ENCODE data around the gene COBLL1.
"Not testable (repeated sequence)": the region's sequence is repeated elsewhere in the genome, so short reads cannot be mapped to it uniquely, and the experiment has no call there.

Gene COBLL1

GRCh38 chr2:164785457-164785856, 56.2 kb downstream of the COBLL1 start:
- no peak for DNase-seq (ENCODE audit: low spot score)

GRCh38 chr2:164784376-164784775, 57.2 kb downstream of the COBLL1 start:
- no peak for DNase-seq (ENCODE audit: low spot score)

- no peak for DNase-seq (ENCODE audit: low spot score)
Observed at GRCh38 chr2:164782323-164782722, 59.3 kb downstream of the COBLL1 start.

GRCh38 chr2:164781394-164781793, 60.2 kb downstream of the COBLL1 start:
- no peak for DNase-seq (ENCODE audit: low spot score)

- DNase-seq (ENCODE audit: low spot score), result no peak
Observed at GRCh38 chr2:164780611-164781178, 60.9 kb downstream of the COBLL1 start.

GRCh38 chr2:164779383-164780057, 62.1 kb downstream of the COBLL1 start:
- no peak for DNase-seq (ENCODE audit: low spot score)

GRCh38 chr2:164778723-164779122, 62.9 kb downstream of the COBLL1 start:
- DNase-seq (ENCODE audit: low spot score), result no peak

- DNase-seq (ENCODE audit: low spot score), result no peak
Observed at GRCh38 chr2:164777847-164778461, 63.7 kb downstream of the COBLL1 start.

GRCh38 chr2:164773635-164774034, 68.0 kb downstream of the COBLL1 start:
- no peak for DNase-seq (ENCODE audit: low spot score)

GRCh38 chr2:164773091-164773490, 68.5 kb downstream of the COBLL1 start:
- DNase-seq (ENCODE audit: low spot score), result no peak

GRCh38 chr2:164771897-164772296, 69.7 kb downstream of the COBLL1 start:
- no peak for DNase-seq (ENCODE audit: low spot score)

GRCh38 chr2:164770421-164770916, 71.2 kb downstream of the COBLL1 start:
- DNase-seq (ENCODE audit: low spot score), result no peak

GRCh38 chr2:164766954-164767320, 74.7 kb downstream of the COBLL1 start:
- DNase-seq (ENCODE audit: low spot score), result no peak

- DNase-seq (ENCODE audit: low spot score), result no peak
Observed at GRCh38 chr2:164766216-164766953, 75.2 kb downstream of the COBLL1 start.

GRCh38 chr2:164764996-164765395, 76.6 kb downstream of the COBLL1 start:
- DNase-seq (ENCODE audit: low spot score), result no peak

- no peak for DNase-seq (ENCODE audit: low spot score)
Observed at GRCh38 chr2:164764474-164764873, 77.1 kb downstream of the COBLL1 start.

- no peak for DNase-seq (ENCODE audit: low spot score)
Observed at GRCh38 chr2:164763431-164763830, 78.2 kb downstream of the COBLL1 start.

GRCh38 chr2:164761737-164762460, 79.7 kb downstream of the COBLL1 start:
- DNase-seq (ENCODE audit: low spot score), result no peak

- not testable (repeated sequence) for DNase-seq (ENCODE audit: low spot score)
Observed at GRCh38 chr2:164761201-164761600, 80.4 kb downstream of the COBLL1 start.

GRCh38 chr2:164760179-164760578, 81.4 kb downstream of the COBLL1 start:
- no peak for DNase-seq (ENCODE audit: low spot score)

- DNase-seq (ENCODE audit: low spot score), result peak; percentile 74
Observed at GRCh38 chr2:164757934-164758695, 83.5 kb downstream of the COBLL1 start.

Data from LoVo (cell line).